Vagina (tissue), 2 donors: ENCODE results near the gene NELL1.

Experiments
- POLR2A ChIP-seq, 2 donors: fragments of 450-650 bp; IDR thresholded peaks; one replicate each; pipeline ENCODE4 v1.6.1; 2017; ENCODE audit warnings: antibody characterized with exemption in 2 of 2, mild to moderate bottlenecking in 2 of 2, moderate library complexity in 2 of 2
- POLR2AphosphoS5 ChIP-seq, 2 donors: sonication (generic); formaldehyde crosslinking; IDR thresholded peaks; one replicate each; pipeline ENCODE4 v1.9.0; 2017; ENCODE audit warnings: antibody characterized with exemption in 2 of 2, mild to moderate bottlenecking in 2 of 2, low read depth in 1 of 2; ENCODE audit not compliant: insufficient read depth in 1 of 2
- TF ChIP-seq, protein P1 (sequence below), 3 experiments: fragments of 450-650 bp in 2 of 3; fragments of 200-600 bp in 1 of 3; sonication (generic) in 1 of 3; IDR thresholded peaks; one replicate each; pipeline ENCODE4 v1.5.1; 2017 to 2019; ENCODE audit warnings: antibody characterized with exemption in 3 of 3, mild to moderate bottlenecking in 2 of 3, moderate library complexity in 2 of 3

GRCh38 chr11:21612326-21612725, 942.9 kb downstream of the NELL1 start:
- TF ChIP-seq, protein P1, sequence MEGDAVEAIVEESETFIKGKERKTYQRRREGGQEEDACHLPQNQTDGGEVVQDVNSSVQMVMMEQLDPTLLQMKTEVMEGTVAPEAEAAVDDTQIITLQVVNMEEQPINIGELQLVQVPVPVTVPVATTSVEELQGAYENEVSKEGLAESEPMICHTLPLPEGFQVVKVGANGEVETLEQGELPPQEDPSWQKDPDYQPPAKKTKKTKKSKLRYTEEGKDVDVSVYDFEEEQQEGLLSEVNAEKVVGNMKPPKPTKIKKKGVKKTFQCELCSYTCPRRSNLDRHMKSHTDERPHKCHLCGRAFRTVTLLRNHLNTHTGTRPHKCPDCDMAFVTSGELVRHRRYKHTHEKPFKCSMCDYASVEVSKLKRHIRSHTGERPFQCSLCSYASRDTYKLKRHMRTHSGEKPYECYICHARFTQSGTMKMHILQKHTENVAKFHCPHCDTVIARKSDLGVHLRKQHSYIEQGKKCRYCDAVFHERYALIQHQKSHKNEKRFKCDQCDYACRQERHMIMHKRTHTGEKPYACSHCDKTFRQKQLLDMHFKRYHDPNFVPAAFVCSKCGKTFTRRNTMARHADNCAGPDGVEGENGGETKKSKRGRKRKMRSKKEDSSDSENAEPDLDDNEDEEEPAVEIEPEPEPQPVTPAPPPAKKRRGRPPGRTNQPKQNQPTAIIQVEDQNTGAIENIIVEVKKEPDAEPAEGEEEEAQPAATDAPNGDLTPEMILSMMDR (IDR thresholded peaks at IDR 0.05) = no peak
- TF ChIP-seq POLR2A (IDR thresholded peaks at IDR 0.05) (no peak), POLR2AphosphoS5 (IDR thresholded peaks at IDR 0.05; ENCODE audit: insufficient read depth in 1 of 2, low read depth in 1 of 2) (no peak)
